GM15510 (cell line): Measurements from ENCODE around the gene TP53RK.

Experiments used
- POLR2A ChIP-seq: IDR thresholded peaks from 3 replicates; pipeline ENCODE4 v1.6.1; 2011; ENCODE audit warnings: borderline replicate concordance; ENCODE audit not compliant: insufficient read length; ENCODE audit errors: extremely low read depth

The TP53RK gene

DNA sequence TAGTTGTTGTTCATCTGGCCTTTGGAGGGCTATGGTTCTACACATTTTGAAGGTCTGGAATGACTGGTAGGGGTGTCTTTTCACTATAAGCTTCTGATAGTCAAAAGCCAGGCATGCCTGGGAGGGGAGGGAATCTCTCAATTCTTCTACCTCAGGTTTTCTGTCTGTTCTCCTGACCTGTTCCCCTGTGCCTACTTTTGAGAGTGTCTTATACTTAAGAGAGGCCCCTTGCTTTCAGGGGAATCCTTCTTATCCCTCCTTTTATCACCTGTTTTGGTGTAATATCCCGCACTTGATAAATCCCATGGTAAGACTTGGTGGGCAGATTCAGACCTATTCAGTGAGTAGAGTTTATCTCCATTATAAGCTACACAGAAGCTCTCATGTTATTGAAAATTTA lies 27.6 kb downstream of the TP53RK start:
- TF ChIP-seq POLR2A = no peak

DNA sequence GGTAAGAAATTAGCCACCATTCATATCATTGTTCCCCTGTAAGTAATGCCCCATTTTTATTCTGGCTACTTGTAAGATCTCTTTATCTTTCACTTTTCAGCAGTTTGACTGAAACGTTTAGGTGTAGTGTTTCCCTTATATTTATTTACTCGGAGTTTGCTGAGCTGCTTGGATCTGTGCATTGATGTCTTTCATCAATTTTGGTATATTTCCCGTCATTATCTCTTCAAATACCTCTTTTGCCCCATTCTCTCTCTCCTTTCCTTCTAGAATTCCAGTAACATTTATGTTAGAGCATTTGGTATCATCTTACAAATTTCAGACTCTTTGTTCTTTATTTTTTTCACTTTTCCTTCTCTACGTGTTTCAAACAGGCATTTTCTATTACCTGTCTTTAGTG lies 28.8 kb downstream of the TP53RK start:
- no peak for TF ChIP-seq POLR2A

DNA sequence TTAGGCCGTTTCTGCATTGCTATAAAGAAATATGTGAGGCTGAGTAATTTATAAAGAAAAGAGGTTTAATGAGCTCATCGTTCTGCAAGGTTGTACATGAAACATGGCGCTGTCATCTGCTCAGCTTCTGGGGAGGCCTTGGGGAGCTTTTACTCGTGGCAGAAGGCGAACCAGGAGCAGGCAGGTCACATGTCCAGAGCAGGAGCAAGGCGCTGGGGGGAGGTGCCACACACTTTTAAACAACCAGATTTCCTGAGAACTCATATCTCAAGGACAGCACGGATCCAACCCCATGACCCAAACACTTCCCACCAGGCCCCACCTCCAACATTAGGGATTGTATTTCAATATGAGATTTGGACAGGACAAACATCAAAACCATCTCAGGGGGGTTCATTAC lies 31.6 kb downstream of the TP53RK start:
- TF ChIP-seq POLR2A = no peak

DNA sequence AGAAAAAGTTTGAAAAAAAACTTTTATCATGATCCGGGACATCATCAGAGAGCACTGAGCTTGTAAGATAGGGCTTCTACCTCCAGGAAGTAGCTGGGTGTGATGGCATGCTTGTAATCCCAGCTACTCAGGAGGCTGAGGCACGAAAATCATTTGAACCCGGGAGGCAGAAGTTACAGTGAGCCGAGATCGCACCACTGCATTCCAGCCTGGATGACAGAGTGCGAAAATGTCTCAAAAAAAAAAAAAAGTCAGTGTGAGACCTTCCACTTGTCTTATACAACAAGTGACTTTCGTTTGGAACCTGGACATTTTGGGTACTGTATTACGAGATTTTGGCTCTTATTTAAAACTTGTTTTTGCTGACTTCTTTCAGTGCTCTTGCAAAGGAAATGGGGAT lies 32.1 kb downstream of the TP53RK start:
- no peak for TF ChIP-seq POLR2A

DNA sequence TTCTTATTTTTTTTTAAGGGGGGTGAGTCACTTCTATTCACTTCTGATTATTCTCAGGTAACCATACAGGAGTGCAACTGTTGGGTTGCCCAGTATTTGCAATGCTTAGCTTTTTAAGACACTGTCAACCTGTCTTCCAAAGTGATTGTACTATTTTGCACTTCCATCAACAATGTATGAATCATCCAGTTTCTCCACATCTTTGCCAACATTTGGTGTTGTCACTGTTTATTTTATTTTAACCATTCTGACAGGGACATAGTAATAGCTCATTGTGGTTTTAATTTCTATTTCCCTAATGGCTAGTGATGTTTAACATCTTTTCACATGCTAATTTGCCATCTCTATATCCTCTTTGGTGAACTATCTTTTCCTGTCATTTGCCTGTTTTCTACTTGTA lies 36.5 kb downstream of the TP53RK start:
- TF ChIP-seq POLR2A = no peak

DNA sequence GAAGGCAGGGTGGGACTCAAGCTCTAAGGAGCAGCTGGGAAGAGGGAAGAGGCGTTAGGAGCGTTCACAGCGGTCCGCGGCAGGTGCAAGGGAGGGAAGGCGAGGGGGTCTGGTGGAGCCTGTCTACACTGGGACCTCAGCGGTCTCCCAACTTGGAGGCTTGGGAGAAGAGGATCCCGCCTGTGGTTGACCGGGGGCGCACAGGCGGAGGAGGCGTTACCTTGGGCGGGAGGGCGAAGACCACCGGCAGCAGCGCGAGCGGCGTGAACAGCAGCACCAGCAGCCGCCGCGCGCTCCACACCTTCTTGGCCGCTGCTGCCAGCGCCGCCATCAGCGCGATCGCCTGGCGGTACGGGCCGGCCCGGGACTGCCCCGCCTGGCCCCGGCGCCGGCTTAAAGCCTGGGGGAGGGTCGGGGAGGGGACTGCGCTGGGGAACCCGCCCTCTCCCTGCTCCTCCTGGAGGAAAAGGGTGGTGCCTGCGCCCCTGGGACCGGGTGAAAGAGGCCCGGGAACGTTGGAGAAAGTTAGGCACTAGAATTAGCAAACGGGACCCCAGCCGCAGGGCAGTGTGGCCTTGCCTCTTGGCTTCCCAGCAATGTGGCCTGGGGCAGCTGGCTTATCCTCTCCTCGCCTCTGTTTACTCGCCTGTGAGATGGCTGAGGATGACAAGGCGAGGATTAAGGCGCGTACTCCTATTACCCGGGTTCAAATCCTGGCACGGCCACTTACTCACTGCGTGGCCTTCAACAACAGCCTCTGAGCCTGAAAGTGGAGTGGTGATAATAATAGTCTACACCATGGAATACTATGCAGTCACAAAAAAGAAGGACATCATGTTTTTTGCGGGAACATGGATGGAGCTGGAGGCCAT lies 37.9 kb downstream of the TP53RK start, which contains the start of gene SLC13A3:
TSS of gene SLC13A3 (minus strand) at position 369 of the 872 bp plus-strand sequence. CDS start at position 331, 38 bp downstream.
- no peak for TF ChIP-seq POLR2A

DNA sequence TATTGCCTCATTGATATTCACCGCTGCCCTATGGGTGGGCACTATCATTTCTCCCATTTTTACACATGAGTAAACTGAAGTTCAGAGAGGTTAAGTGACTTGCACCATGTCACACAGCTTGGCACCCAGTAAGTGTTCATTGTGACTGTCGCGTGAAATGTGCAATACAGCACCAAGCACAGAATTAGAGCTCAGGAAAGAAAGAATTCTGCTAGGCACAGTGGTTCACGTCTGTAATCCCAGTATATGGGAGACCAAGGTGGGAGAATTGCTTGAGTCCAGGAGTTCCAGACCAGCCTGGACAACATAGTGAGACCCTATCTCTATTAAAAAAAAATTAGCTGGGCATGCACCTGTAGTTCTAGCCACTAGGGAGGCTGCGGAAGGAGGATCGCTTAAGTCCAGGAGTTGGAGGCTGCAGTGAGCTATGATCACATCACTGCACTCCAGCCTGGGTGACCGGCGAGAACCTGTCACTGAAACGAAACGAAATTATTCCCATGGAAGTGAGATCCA lies 38.6 kb downstream of the TP53RK start:
- TF ChIP-seq POLR2A = no peak

DNA sequence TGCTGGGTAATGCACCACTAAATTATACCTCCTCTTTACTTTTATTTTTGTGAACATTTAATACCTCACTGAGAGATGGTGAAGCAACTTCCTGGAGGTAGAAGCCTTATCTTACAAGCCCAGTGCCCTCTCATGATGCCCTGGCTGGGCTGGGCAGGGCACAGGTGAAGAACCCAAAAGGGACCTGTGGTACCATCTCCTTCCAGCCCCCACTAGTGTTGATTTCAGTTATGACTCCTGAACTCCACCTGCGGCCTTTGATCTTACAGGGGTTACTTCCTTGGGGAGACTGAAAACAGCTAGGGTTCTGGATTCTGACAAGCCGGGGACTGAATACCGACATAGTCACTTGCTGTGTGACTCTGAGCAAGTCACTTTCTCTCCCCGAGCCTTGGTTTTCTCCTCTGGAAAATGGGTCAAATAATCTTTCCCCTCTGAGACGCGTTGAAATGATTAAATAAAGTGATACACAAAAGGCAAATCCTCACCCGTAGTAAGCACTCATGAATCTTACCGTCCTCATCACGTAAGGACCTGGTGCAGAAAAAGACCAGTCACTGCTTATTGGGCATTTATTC lies 39.2 kb downstream of the TP53RK start:
- TF ChIP-seq POLR2A = no peak

DNA sequence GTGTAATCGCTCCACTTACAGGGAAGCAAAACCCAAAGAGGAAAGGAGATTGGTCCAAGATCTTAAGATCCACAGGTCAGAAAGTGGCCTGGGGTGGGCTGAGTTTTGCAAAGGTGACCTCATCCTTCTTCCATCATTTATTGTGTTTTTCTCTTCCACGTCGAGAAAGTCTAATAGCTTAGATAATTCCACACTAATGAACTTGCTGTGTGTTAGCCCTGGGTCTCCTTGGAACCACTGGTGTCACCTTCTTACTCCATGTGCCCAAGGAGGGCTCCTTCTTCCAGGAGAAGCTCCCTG lies 39.6 kb downstream of the TP53RK start:
- no peak for TF ChIP-seq POLR2A

DNA sequence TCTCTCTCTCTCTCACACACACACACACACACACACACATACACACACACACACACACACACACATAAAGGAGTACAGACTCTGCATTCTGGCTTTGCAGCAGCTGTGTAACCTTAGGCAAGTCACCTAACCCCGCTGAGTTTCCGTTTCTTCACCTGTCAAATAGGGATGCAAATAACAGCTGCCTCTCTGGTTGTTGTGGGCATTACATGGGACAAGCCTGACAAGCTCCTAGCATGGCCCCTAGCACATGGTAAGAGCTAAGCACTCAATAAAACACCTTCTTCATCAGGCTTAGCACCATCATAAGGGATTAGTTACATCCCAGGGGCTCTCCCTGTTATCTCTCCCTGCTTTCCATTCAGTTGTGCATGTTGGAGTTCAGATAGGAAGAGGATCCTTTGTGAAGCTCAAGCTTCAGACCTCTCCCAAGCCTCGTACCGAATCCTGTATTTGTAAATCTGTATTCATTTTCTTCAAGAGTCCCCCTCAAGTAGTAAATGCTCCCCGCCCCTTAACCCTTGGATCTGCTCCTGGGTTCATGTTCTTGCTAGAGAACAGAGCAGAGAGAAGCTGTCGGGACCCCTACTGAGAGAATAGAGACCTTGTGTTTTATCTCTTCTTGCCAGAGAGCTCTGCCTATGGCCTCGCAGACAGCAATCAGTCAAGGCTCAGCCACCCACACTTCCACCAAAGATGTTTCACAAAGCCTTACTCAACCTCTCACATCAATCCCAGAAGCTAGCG lies 40.2 kb downstream of the TP53RK start:
- TF ChIP-seq POLR2A = no peak

DNA sequence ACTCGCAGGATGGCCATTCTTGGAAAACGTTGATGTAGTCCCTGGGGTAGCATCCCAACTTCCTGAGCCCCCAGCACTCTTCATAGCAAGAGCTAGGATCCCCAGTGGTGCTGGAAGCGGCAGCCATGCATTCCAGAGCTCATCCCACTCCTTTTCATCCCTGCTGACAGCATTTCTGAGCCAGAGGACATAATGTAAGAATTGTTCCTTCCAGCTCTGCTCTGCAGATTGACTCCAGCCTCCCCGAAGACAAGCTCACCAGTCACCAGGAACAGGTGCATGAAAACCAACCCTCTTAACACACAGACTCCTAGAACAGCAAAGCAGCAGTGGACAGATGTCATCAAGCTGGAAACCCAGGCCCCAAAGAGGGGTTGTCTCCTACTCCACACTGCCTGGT lies 41.8 kb downstream of the TP53RK start:
- no peak for TF ChIP-seq POLR2A

DNA sequence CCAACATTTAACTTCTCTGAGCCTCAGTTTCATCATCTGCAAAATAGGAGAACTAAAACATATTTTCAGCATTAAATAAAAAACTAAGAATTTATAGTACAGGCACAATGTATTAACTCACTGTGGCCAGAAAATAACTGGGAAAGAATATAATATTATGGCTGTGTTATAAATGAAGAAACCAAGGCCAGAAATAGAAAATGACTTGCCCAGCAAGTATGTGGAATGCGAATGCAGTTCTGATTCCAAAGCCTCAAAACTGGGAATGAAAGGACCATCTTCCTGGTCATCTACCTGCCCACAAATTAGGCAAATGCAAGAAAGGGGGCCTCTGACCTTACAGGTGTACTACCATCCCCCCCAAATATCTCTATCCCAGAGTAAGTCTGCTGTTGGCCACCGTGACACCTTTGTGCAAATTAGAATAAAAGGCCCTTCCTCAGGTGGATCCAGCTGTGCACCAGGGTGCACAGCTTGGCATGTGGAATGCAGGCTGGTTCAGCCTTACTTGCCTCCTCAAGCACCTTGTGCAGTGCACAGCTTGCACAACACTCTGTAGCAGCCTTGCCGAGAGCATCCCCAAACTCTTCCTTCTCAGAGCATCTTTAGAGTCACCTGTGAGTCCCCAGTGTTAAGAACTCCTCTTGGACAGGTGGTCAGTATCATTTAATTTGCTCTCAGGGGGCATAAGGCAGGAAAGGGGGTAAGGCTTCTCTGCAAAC lies 42.4 kb downstream of the TP53RK start:
- no peak for TF ChIP-seq POLR2A

DNA sequence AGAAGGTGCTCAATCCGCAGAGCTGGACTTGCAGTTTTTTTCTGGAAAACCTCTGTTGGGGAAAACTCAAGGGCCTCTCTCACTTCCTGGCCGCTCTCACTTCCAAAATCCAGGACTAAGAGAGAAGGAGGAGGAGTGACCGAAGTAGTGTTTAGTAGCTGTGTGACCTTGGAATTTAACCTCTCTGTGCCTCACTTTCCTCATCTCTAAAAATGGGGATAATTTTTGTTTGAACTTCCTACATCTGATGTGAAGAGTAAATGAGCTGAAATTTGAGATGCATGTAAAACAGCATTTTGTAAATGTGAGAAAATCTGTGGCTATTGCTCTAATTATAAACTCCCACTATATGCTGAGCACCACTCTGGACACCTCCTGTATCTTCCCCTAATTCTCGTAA lies 43.1 kb downstream of the TP53RK start:
- no peak for TF ChIP-seq POLR2A

DNA sequence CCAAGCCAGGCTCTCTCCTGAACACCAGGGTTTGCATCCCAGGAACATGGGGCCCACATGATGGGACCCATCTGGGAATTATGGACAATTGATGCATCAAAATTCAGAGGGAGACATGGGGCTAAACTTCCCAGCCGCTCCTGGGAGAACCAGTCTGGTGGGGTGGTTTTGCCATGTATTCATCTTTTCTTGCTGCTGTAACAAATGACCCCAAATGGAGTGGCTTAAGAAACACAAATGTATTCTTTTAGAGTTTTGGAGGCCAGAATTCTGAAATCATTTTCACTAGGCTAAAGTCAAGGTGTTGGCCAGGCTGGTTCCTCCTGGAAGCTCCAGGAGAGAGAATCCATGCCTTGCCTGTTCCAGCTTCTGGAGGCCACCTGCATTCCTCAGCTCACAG lies 44.5 kb downstream of the TP53RK start:
- no peak for TF ChIP-seq POLR2A

DNA sequence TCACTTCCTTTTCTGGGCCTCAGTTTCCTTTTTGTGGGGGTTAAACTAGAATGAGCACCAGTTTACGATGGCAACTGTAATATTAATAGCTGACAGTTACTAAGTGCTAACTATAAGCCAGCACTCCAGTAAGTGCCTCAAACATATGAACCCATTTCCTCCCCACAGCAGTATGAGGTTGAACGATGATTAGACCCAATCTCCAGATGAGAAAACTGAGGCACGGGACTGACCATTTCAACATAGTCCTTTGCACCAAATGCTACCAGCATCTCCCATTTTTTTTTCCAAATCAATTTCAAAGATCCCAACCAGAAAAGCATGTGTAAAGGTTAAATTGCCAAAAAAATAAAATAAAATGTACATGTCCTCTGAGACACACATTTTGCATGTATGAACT lies 45.1 kb downstream of the TP53RK start:
- TF ChIP-seq POLR2A = no peak

DNA sequence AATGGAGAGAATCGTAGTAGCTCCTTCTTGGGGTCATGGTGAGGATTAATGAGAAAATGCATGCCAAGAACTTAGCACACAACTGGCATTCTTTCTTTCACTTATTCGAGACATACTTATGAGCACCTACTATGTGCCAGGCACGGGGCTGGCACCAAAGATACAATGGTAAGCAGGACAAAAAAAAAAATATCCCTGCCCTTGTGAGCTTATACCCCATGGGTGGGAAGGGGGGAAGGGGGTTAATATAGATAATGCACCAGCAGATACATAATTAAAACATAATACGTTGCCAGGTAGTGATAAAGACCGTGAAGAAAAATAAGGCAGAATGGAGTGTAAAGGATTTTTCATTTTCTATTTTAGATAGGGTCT lies 46.3 kb downstream of the TP53RK start:
- no peak for TF ChIP-seq POLR2A
